SJCRH30 (cell line): ENCODE data around the gene ZFP57. TPM values are rescaled to one million over a fixed set of nuclear protein-coding genes. Genes with fewer than 3 reads are reported as not detected.

ENCODE experiments used
- DNase-seq, 2 experiments: peaks; one replicate each; pipeline ENCODE4 v3.0.0-alpha.2; 2015 to 2020
- H3K27ac ChIP-seq: fragments of 250-450 bp; sonication (Bioruptor Pico); 2 replicates; pipeline ENCODE4 v1.5.1; 2020; ENCODE audit warnings: mild to moderate bottlenecking, moderate library complexity
- H3K27me3 ChIP-seq: fragments of 250-450 bp; sonication (Bioruptor Pico); 2 replicates; pipeline ENCODE4 v1.5.1; 2020; ENCODE audit warnings: mild to moderate bottlenecking, moderate library complexity
- H3K36me3 ChIP-seq: fragments of 250-450 bp; sonication (Bioruptor Pico); 2 replicates; pipeline ENCODE4 v1.5.1; 2020; ENCODE audit warnings: mild to moderate bottlenecking, moderate library complexity
- H3K4me1 ChIP-seq: fragments of 250-450 bp; sonication (Bioruptor Pico); 2 replicates; pipeline ENCODE4 v1.5.1; 2020; ENCODE audit warnings: mild to moderate bottlenecking, moderate library complexity
- H3K4me3 ChIP-seq: fragments of 250-450 bp; sonication (Bioruptor Pico); 2 replicates; pipeline ENCODE4 v1.5.1; 2020; ENCODE audit warnings: mild to moderate bottlenecking, moderate library complexity
- H3K9me3 ChIP-seq: fragments of 250-450 bp; sonication (Bioruptor Pico); replicated peaks from 2 replicates; pipeline ENCODE4 v1.5.1; 2020; ENCODE audit warnings: mild to moderate bottlenecking, moderate library complexity
- total RNA-seq: library from RNA; depleted of rRNA; stranded (reverse); fragments of >200 nt; shearing (Covaris generic); gene quantifications from 2 replicates; pipeline ENCODE4 v1.2.3, GENCODE V29; 2014

ZFP57 gene
- total RNA-seq, 1 experiment from 2014 or later, result not detected

- no peak overlapping the region for H3K4me3 ChIP-seq
- H3K27me3 ChIP-seq, result no peaks in the 10 kb centered on the region; the same call in 1 of the 2 replicates
- no peak overlapping the region for H3K27ac ChIP-seq
- H3K9me3 ChIP-seq, result no peaks in the 10 kb centered on the region
- H3K4me1 ChIP-seq, result no peaks in the 10 kb centered on the region
- DNase-seq, result no peak
- no peaks in the 10 kb centered on the region for H3K36me3 ChIP-seq
Measured at GRCh38 chr6:29709188-29709587, 28.2 kb upstream of the ZFP57 start.

- Histone ChIP-seq H3K27ac (no peak overlapping the region), H3K36me3 (no peaks in the 10 kb centered on the region), H3K4me3 (no peak overlapping the region), H3K27me3 (no peaks in the 10 kb centered on the region; the same call in 1 of the 2 replicates), H3K4me1 (no peaks in the 10 kb centered on the region), H3K9me3 (no peaks in the 10 kb centered on the region)
- no peak for DNase-seq
Measured at GRCh38 chr6:29708432-29709179, 27.7 kb upstream of the ZFP57 start.

- Histone ChIP-seq H3K27me3 (no peaks in the 10 kb centered on the region; the same call in 1 of the 2 replicates), H3K36me3 (no peaks in the 10 kb centered on the region), H3K4me1 (no peaks in the 10 kb centered on the region), H3K4me3 (no peak overlapping the region), H3K27ac (no peak overlapping the region), H3K9me3 (no peaks in the 10 kb centered on the region)
- DNase-seq, result no peak
Measured at GRCh38 chr6:29705389-29706231, 24.7 kb upstream of the ZFP57 start.

- DNase-seq, result peak; percentile 53 to 77
Measured at GRCh38 chr6:29702519-29703103, 21.7 kb upstream of the ZFP57 start.

GRCh38 chr6:29696147-29697125, 15.5 kb upstream of the ZFP57 start:
- no peaks in the 10 kb centered on the region for H3K27me3 ChIP-seq
- no peak overlapping the region for H3K27ac ChIP-seq
- DNase-seq, result peak in 1 of 2 experiments; percentile 9
- no peaks in the 10 kb centered on the region for H3K9me3 ChIP-seq
- H3K4me3 ChIP-seq, result no peak overlapping the region
- no peaks in the 10 kb centered on the region for H3K4me1 ChIP-seq
- H3K36me3 ChIP-seq, result no peaks in the 10 kb centered on the region

More at GRCh38 chr6:29702519-29703103, 21.7 kb upstream of the ZFP57 start:
- Histone ChIP-seq H3K9me3 (no peaks in the 10 kb centered on the region), H3K4me3 (no peak overlapping the region), H3K27me3 (no peaks in the 10 kb centered on the region), H3K27ac (no peak overlapping the region), H3K36me3 (no peaks in the 10 kb centered on the region), H3K4me1 (no peaks in the 10 kb centered on the region)

GRCh38 chr6:29694637-29695036, 13.7 kb upstream of the ZFP57 start:
- Histone ChIP-seq H3K9me3 (no peaks in the 10 kb centered on the region), H3K36me3 (no peaks in the 10 kb centered on the region)

GRCh38 chr6:29685718-29686326, 4.9 kb upstream of the ZFP57 start:
- no peaks in the 10 kb centered on the region for H3K27me3 ChIP-seq
- no peak for DNase-seq
- no peaks in the 10 kb centered on the region for H3K36me3 ChIP-seq
- no peak overlapping the region for H3K27ac ChIP-seq
- no peaks in the 10 kb centered on the region for H3K4me1 ChIP-seq
- no peak overlapping the region for H3K4me3 ChIP-seq
- no peaks in the 10 kb centered on the region for H3K9me3 ChIP-seq

More at GRCh38 chr6:29694637-29695036, 13.7 kb upstream of the ZFP57 start:
- no peaks in the 10 kb centered on the region for H3K4me1 ChIP-seq
- no peak overlapping the region for H3K27ac ChIP-seq
- no peaks in the 10 kb centered on the region for H3K27me3 ChIP-seq
- no peak overlapping the region for H3K4me3 ChIP-seq
- DNase-seq, result no peak

- H3K27ac ChIP-seq, result no peak overlapping the region
- peaks cover 10% of the 10 kb centered on the region for H3K4me1 ChIP-seq
- no peaks in the 10 kb centered on the region for H3K36me3 ChIP-seq
- no peaks in the 10 kb centered on the region for H3K27me3 ChIP-seq
- no peaks in the 10 kb centered on the region for H3K9me3 ChIP-seq
- DNase-seq, result no peak
- H3K4me3 ChIP-seq, result no peak overlapping the region
Measured at GRCh38 chr6:29681811-29682210, 859 bp upstream of the ZFP57 start.

GRCh38 chr6:29680416-29680815, 536 bp downstream of the ZFP57 start:
- no peak overlapping the region for H3K4me3 ChIP-seq
- H3K27me3 ChIP-seq, result no peaks in the 10 kb centered on the region

GRCh38 chr6:29679962-29680361, 990 bp downstream of the ZFP57 start:
- Histone ChIP-seq H3K4me1 (peaks cover 10% of the 10 kb centered on the region), H3K36me3 (no peaks in the 10 kb centered on the region)

More at GRCh38 chr6:29680416-29680815, 536 bp downstream of the ZFP57 start:
- no peak for DNase-seq
- Histone ChIP-seq H3K4me1 (peaks cover 10% of the 10 kb centered on the region), H3K27ac (no peak overlapping the region), H3K36me3 (no peaks in the 10 kb centered on the region), H3K9me3 (no peaks in the 10 kb centered on the region)

GRCh38 chr6:29678114-29678513, 2.8 kb downstream of the ZFP57 start:
- H3K27me3 ChIP-seq, result no peaks in the 10 kb centered on the region
- no peaks in the 10 kb centered on the region for H3K9me3 ChIP-seq
- H3K4me1 ChIP-seq, result peaks cover 10% of the 10 kb centered on the region
- H3K4me3 ChIP-seq, result no peak overlapping the region
- no peak overlapping the region for H3K27ac ChIP-seq
- DNase-seq, result no peak
- H3K36me3 ChIP-seq, result no peaks in the 10 kb centered on the region

More at GRCh38 chr6:29679962-29680361, 990 bp downstream of the ZFP57 start:
- no peak overlapping the region for H3K27ac ChIP-seq
- H3K27me3 ChIP-seq, result no peaks in the 10 kb centered on the region
- no peaks in the 10 kb centered on the region for H3K9me3 ChIP-seq
- DNase-seq, result no peak
- no peak overlapping the region for H3K4me3 ChIP-seq

- no peaks in the 10 kb centered on the region for H3K27me3 ChIP-seq
- peaks cover 10% of the 10 kb centered on the region for H3K4me1 ChIP-seq
- no peaks in the 10 kb centered on the region for H3K9me3 ChIP-seq
- no peaks in the 10 kb centered on the region for H3K36me3 ChIP-seq
- H3K4me3 ChIP-seq, result no peak overlapping the region
- peak overlapping the region; percentile 8; the same call in 1 of the 2 replicates for H3K27ac ChIP-seq
- peak; percentile 81 to 87 for DNase-seq
Measured at GRCh38 chr6:29676981-29677601, 3.9 kb downstream of the ZFP57 start.

GRCh38 chr6:29675561-29675960, 5.4 kb downstream of the ZFP57 start:
- no peaks in the 10 kb centered on the region for H3K9me3 ChIP-seq

More at GRCh38 chr6:29675561-29675960, 5.4 kb downstream of the ZFP57 start:
- peaks cover 10% of the 10 kb centered on the region for H3K4me1 ChIP-seq
- no peaks in the 10 kb centered on the region for H3K27me3 ChIP-seq
- no peaks in the 10 kb centered on the region for H3K36me3 ChIP-seq
- no peak overlapping the region for H3K27ac ChIP-seq
- no peak for DNase-seq
- H3K4me3 ChIP-seq, result no peak overlapping the region
